HK-2 (cell line): ENCODE results near the gene ZNF559.

ENCODE experiments used
- DNase-seq: peaks from one replicate; pipeline ENCODE4 v3.0.0-alpha.2; 2018; ENCODE audit not compliant: unreplicated experiment

The ZNF559 gene

GRCh38 chr19:9353011-9353410 lies 29.0 kb downstream of the ZNF559 start:
- no peak for DNase-seq

DNA sequence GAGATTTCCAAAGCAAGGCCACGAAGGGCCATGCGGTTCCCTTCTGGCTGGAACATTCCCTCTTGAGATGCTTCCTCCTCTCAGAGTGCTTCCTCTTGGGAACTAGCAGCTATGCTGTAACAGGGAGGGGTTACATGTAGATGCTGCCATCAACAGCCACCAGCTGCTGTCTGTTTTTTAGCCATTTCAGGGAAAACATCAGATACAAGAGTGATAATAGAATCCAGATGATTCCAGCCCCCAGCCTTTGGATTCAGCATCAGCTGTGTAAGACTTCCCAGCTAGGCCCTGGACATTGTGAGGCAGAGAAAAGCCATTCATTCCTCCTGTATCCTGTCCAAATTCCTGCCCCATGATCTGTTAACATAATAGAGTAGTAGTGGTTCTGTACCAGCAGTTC lies 30.7 kb downstream of the ZNF559 start:
- DNase-seq, result no peak

GRCh38 chr19:9362905-9363304 lies 38.9 kb downstream of the ZNF559 start, which contains the start of gene ZNF177:
Gene ZNF177 (plus strand): TSS chr19:9363013. CDS start chr19:9378312, 15,299 bp downstream.
- DNase-seq, result no peak

DNA sequence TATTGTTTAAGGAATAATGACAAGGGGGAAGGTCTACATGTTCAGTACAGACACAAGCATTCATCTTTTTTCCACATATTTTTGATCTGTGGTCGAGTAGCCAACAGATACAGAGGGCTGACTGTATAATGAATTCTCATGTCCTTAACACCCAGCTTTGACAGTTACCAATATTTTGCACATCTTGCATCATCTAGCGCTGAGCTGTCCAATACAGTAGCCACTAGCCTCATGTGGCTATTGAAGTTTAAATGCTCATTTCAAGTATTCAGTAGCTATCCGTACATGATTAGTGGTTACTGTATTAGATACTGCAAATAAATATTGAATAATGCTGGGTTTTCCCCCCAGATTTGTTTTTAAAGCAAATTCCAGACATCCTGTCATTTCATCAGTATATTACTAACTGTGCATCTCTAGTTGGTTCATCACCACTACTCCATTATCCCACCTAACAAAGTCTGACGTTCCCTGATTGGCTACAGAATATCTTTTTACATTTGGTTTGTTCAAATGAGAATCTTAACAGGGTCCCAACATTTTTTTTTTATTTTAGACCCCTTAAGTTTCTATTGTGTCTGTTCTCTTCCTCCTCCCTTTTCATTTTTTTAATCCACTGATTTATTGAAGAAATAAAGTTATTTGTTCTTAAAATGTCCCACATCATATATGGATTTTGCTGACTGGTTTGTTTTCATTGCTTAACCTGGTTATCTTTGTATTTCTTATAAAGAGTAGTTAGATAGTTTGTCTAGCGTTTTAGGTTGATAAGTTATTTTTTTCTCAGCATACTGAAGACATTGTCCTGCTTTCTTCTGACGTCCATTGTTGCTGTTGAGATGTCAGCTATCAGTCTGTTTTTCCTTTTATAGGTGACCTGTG lies 47.0 kb downstream of the ZNF559 start:
- no peak for DNase-seq

DNA sequence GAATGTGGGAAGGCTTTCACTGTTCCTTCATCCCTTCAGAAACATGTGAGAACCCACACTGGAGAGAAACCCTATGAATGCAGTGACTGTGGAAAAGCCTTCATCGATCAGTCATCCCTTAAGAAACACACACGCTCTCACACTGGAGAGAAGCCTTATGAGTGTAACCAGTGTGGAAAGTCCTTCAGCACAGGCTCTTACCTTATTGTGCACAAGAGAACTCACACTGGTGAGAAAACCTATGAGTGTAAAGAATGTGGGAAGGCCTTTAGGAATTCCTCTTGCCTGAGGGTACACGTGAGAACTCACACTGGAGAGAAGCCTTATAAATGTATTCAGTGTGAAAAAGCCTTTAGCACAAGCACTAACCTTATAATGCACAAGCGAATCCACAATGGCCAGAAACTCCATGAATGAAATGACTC lies 57.4 kb downstream of the ZNF559 start:
- DNase-seq, result no peak
